AG04449 (cell line): ENCODE data around the gene R3HDM4.

Experiments
- CTCF ChIA-PET: fragments of 350-600 bp; formaldehyde crosslinking; extraction: SDS; loops from one replicate; lab custom pipeline; 2021; ENCODE audit warnings: antibody characterized with exemption; lab: Yijun Ruan, JAX
- POLR2A ChIA-PET: fragments of 400-600, 350-600 bp; formaldehyde crosslinking; extraction: SDS; loops from one replicate; lab custom pipeline; 2020; ENCODE audit warnings: antibody characterized with exemption, inconsistent platforms; lab: Yijun Ruan, JAX
- DNase-seq: peaks from one replicate; pipeline ENCODE4 v3.0.0-alpha.2; 2010; ENCODE audit warnings: low read depth, low spot score
- H3K4me3 ChIP-seq: 2 replicates; pipeline ENCODE4 v1.5.1; 2011; ENCODE audit warnings: low read depth, mild to moderate bottlenecking, control low read depth, low read length
- CTCF ChIP-seq: IDR thresholded peaks from one replicate; pipeline ENCODE4 v1.5.1; 2011; ENCODE audit warnings: mild to moderate bottlenecking, moderate library complexity, low read length, control low read depth, inconsistent platforms; ENCODE audit not compliant: insufficient read depth; ENCODE audit errors: missing control alignments

Gene R3HDM4

GRCh38 chr19:901216-902092 is 11.6 kb downstream of the R3HDM4 start:
- no peak for TF ChIP-seq CTCF
- no peak for DNase-seq
- CTCF ChIA-PET = interaction anchor here (0.6 to 1.4 kb wide), 2 partner anchors 21 to 132 kb away, joined by 3 read pairs; no protein-coding TSS in a partner anchor
- POLR2A ChIA-PET = no interaction called here
- H3K4me3 ChIP-seq = no peak overlapping the region

- TF ChIP-seq CTCF = no peak
- no peak for DNase-seq
- ChIA-PET CTCF (no interaction called here), POLR2A (no interaction called here)
- H3K4me3 ChIP-seq = no peak overlapping the region
These were observed 12.5 kb downstream of the R3HDM4 start for GRCh38 chr19:900302-901111.

GRCh38 chr19:900043-900301 is 13.0 kb downstream of the R3HDM4 start:
- ChIA-PET POLR2A (no interaction called here), CTCF (no interaction called here)
- TF ChIP-seq CTCF = no peak
- DNase-seq = no peak
- H3K4me3 ChIP-seq = no peak overlapping the region

DNA sequence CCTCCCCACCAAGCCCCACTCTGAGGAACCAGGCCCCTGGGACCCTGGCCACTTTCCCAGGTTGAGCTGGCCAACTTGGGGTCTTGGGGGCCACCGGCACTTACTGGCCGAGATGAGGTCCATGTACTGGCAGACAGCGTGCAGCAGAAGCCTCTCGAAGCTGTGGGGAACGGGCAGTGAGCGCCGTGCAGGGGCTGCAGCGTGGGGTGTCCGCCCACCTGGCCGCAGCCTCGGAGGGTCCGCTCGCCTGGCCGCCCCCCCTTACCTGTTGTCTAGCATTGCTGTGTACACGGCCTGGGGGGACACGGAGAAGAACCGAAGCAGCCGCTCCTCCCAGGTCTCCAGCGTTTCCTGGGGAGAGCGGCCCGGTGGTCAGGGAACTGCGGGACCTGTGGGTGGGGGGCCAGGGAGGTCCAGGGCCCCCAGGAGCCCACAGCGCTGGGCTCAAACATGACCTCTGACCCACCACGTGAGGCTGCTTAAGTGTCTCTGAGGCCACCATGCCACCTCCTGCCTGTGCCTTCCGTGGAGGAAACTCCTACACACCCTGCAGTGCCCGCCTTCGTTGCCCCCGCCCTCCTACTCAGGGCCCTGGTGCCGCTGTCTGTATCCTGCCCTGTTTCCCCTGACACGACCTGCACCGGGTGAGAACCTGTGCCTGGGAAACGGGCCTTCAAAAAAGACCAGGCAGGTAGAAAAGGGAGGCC is 13.5 kb downstream of the R3HDM4 start:
- TF ChIP-seq CTCF = no peak
- CTCF ChIA-PET = no interaction called here
- no peak for DNase-seq
- POLR2A ChIA-PET = no interaction called here
- H3K4me3 ChIP-seq = no peak overlapping the region

DNA sequence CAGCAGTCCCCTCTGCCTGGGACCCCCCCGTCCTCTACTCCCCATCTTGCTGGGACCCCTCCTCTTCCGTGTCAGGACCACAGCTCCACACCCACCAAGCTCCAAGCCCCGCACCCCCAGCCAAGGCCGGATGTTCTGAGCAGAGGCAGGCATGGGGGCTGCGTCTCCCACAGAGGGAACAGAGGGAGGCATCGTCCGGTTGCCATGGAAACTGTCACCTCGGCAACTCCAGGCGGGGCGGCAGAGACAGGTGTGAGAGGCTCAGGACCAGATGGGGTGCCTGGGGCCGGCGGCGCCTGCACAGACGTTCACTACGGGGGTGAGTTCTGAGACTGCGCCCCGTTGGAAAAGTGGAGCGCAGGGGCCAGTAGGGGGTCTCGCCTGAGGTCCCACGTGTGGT is 14.4 kb downstream of the R3HDM4 start:
- POLR2A ChIA-PET = no interaction called here
- no peak for DNase-seq
- CTCF ChIA-PET = interaction anchor here (1.2 kb wide), 1 partner anchor 100 kb away, joined by 3 read pairs; no protein-coding TSS in a partner anchor
- H3K4me3 ChIP-seq = no peak overlapping the region
- TF ChIP-seq CTCF = no peak

- no peak for DNase-seq
- ChIA-PET POLR2A (no interaction called here), CTCF (interaction anchor here (1.2 to 1.3 kb wide), 3 partner anchors 18 to 102 kb away, joined by 3 read pairs; no protein-coding TSS in a partner anchor)
- no peak overlapping the region for H3K4me3 ChIP-seq
- TF ChIP-seq CTCF = peak; percentile 5
These were observed 15.5 kb downstream of the R3HDM4 start for GRCh38 chr19:897442-898039.
